ENCODE measurements around the gene CLIC3.

DNA sequence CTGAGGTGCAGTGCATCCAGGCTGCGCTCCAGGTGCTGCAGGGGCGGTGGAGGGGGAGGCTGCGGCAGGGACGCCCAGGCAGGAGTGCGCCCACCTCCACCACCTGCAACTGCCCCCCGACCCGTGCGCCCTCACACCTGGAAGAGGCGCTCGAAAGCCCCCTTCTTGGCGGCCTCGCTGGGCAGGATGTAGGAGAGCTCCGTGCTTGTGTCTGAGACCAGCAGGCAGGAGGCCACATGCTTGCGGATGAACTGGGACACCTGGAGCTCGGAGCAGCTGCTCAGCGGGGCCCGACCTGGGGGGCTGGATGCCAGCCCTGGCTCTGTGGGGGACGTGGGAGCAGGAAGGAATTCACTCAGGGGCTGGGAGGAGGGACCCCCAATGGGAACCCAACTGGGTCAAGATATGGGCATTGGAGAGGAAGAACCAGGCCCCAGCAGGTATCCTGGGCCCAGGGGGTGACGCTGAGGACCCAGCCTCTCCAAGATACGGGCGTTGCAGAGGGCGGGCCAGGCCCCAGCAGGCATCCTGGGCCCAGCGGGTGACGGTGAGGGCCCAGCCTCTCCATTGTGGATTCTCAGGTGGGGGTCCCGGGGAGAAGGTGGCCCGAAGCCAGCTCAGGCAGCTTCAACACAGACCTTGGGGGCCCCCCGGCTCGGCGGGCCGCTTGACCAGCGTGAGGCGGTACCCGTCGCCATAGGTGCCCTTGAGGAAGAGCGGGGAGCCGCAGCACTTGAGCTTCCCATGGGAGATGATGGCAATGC, 18.6 kb upstream of the CLIC3 start:
- TF ChIP-seq, protein P1, sequence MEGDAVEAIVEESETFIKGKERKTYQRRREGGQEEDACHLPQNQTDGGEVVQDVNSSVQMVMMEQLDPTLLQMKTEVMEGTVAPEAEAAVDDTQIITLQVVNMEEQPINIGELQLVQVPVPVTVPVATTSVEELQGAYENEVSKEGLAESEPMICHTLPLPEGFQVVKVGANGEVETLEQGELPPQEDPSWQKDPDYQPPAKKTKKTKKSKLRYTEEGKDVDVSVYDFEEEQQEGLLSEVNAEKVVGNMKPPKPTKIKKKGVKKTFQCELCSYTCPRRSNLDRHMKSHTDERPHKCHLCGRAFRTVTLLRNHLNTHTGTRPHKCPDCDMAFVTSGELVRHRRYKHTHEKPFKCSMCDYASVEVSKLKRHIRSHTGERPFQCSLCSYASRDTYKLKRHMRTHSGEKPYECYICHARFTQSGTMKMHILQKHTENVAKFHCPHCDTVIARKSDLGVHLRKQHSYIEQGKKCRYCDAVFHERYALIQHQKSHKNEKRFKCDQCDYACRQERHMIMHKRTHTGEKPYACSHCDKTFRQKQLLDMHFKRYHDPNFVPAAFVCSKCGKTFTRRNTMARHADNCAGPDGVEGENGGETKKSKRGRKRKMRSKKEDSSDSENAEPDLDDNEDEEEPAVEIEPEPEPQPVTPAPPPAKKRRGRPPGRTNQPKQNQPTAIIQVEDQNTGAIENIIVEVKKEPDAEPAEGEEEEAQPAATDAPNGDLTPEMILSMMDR (IDR thresholded peaks at IDR 0.05): no peak
- TF ChIP-seq POLR2A (IDR thresholded peaks at IDR 0.05): no peak
